ENCODE measurements around the gene GRIN2D.

GRCh38 chr19:48362716-48363499 is 30.6 kb upstream of the GRIN2D start:
- TF ChIP-seq POLR2AphosphoS5 (IDR thresholded peaks at IDR 0.05; ENCODE audit: borderline replicate concordance, low read depth, low read length) (peak; percentile 46; the same call in 1 of the 2 replicates), EZH2 (IDR thresholded peaks at IDR 0.05) (no peak), FOXP2 (optimal IDR thresholded peaks at IDR 0.05; ENCODE audit: control extremely low read depth, extremely low read length, insufficient read depth) (no peak)
